Mesenteric fat pad (tissue), 1 donor: ENCODE results near the gene TMEM202. TPM values are rescaled to one million over a fixed set of nuclear protein-coding genes. Genes with fewer than 3 reads are reported as not detected.

Source experiments
- total RNA-seq: library from RNA; stranded (reverse); fragmentation: NEBNext Ultra II Directional; extraction: Animal tissue kit (Norgen Biotek cat#: 25700); gene quantifications from one replicate; pipeline ENCODE4 v1.2.1, GENCODE V29; 2021
- donor health status: DM: yes; HTN: yes; CAD: no.

TMEM202 gene
- total RNA-seq, 1 donor from 2014 or later, result not detected

Other genes with a start within 250 kb of the TMEM202 start
- gene GRAMD2A, start 200.5 kb upstream of the TMEM202 start, total RNA-seq, result not detected
- 414 TPM for gene PKM, start 167.1 kb upstream of the TMEM202 start, total RNA-seq
- gene PARP6, start 125.8 kb upstream of the TMEM202 start, total RNA-seq, result 61.3 TPM
- gene CELF6, start 78.1 kb upstream of the TMEM202 start, total RNA-seq, result 1.6 TPM
- 130 TPM for gene HEXA, start 22.3 kb upstream of the TMEM202 start, total RNA-seq
- 164 TPM for gene ARIH1, start 76.0 kb downstream of the TMEM202 start, total RNA-seq